K562 (cell line): ENCODE measurements around the gene DIP2B. TPM values are rescaled to one million over a fixed set of nuclear protein-coding genes. Genes with fewer than 3 reads are reported as not detected.

ENCODE experiments used
- ATAC-seq: fragments of 200-7000 bp; cut with Tn5 transposase; 3 replicates; pipeline ENCODE4 v1.9.1; 2020; ENCODE audit warnings: moderate library complexity
- BruUV-seq: library from RNA; stranded (reverse); fragments of 400-500 nt; replicated peaks from 2 replicates; lab custom pipeline; 2021; lab: Mats Ljungman, UMichigan
- CTCF ChIA-PET: fragments of 300-600 bp; formaldehyde crosslinking; extraction: SDS; loops from one replicate; lab custom pipeline; 2021; ENCODE audit warnings: low intra/inter-chr PET ratio; lab: Yijun Ruan, JAX
- POLR2A ChIA-PET: fragments of 300-600, 350-650 bp; sonication (Branson Sonifier 250); formaldehyde crosslinking; extraction: SDS; loops from one replicate; lab custom pipeline; 2021; ENCODE audit warnings: antibody characterized with exemption, inconsistent platforms; lab: Yijun Ruan, JAX
- DNase-seq, 4 experiments: peaks; one replicate each; pipeline versions ENCODE4 v3.0.0 to v3.0.0-alpha.2; 2011 to 2018; ENCODE audit warnings: low spot score in 3 of 4, mixed read lengths in 3 of 4; ENCODE audit errors: extremely low read depth in 1 of 4
- FAIRE-seq: peaks from 2 replicates; lab custom pipeline; 2011; peaks lifted over from hg19 to GRCh38; lab: Jason Lieb, UNC
- H2AFZ ChIP-seq: 2 replicates; pipeline ENCODE4 v1.6.0; 2011; ENCODE audit warnings: low read depth, low read length, control low read depth, inconsistent platforms
- H3K27ac ChIP-seq: fragments of 200-600 bp; 3 replicates; pipeline ENCODE4 v1.8.0; 2011; ENCODE audit warnings: low read depth, mild to moderate bottlenecking, control low read depth, inconsistent platforms, low read length, moderate library complexity, mixed read lengths; ENCODE audit errors: extremely low read depth
- H3K27me3 ChIP-seq, 2 experiments: fragments of 300-600 bp in 1 of 2; 2 replicates in 1 of 2; 3 replicates in 1 of 2; pipeline versions ENCODE4 v1.6.0 to v1.8.0; 2011; ENCODE audit warnings: inconsistent platforms in 2 of 2, low read length in 2 of 2, mild to moderate bottlenecking in 1 of 2, mixed read lengths in 1 of 2, moderate library complexity in 1 of 2; ENCODE audit not compliant: control insufficient read depth in 2 of 2, insufficient read depth in 2 of 2
- H3K36me3 ChIP-seq: fragments of 300-600 bp; 3 replicates; pipeline ENCODE4 v1.8.0; 2011; ENCODE audit warnings: mild to moderate bottlenecking, low read length, inconsistent platforms; ENCODE audit not compliant: control insufficient read depth, insufficient read depth
- H3K4me1 ChIP-seq, 2 experiments: fragments of 200-600 bp in 1 of 2; replicated peaks in 1 of 2; 2 replicates in 1 of 2; 3 replicates in 1 of 2; pipeline versions ENCODE4 v1.5.1 to v1.8.0; 2011; ENCODE audit warnings: inconsistent platforms in 2 of 2, low read length in 2 of 2, mild to moderate bottlenecking in 1 of 2, mixed read lengths in 1 of 2, moderate library complexity in 1 of 2; ENCODE audit not compliant: control insufficient read depth in 2 of 2, insufficient read depth in 2 of 2
- H3K4me2 ChIP-seq: 2 replicates; pipeline ENCODE4 v1.6.1; 2011; ENCODE audit warnings: low read length, control low read depth, inconsistent platforms, mixed read lengths; ENCODE audit not compliant: insufficient read depth
- H3K4me3 ChIP-seq: fragments of 200-600 bp; sonication (generic), shearing (Covaris generic); 2 replicates; pipeline ENCODE4 v1.5.1; 2016; ENCODE audit warnings: control low read depth, inconsistent platforms
- H3K79me2 ChIP-seq: fragments of 200-600 bp; 3 replicates; pipeline ENCODE4 v1.8.0; 2011; ENCODE audit warnings: low read length, inconsistent platforms; ENCODE audit not compliant: control insufficient read depth, insufficient read depth
- H3K9ac ChIP-seq, 2 experiments: 2 replicates each; pipeline versions ENCODE4 v1.6.0 to v1.6.1; 2011; ENCODE audit warnings: low read depth in 2 of 2, low read length in 2 of 2, control low read depth in 1 of 2, inconsistent platforms in 1 of 2, mild to moderate bottlenecking in 1 of 2, mixed read lengths in 1 of 2; ENCODE audit not compliant: insufficient read depth in 1 of 2
- H3K9me1 ChIP-seq: one replicate; pipeline ENCODE4 v1.6.0; 2011; ENCODE audit warnings: inconsistent platforms, mild to moderate bottlenecking, low read length, moderate library complexity; ENCODE audit not compliant: control insufficient read depth, insufficient read depth
- H3K9me3 ChIP-seq: replicated peaks from 2 replicates; pipeline ENCODE4 v1.5.1; 2011; ENCODE audit warnings: low read depth, low read length, inconsistent platforms; ENCODE audit not compliant: control insufficient read depth, insufficient read depth
- H4K20me1 ChIP-seq: replicated peaks from 2 replicates; pipeline ENCODE4 v1.6.1; 2011; ENCODE audit warnings: low read length, inconsistent platforms, mixed read lengths; ENCODE audit not compliant: control insufficient read depth, insufficient read depth
- BHLHE40 ChIP-seq: IDR thresholded peaks from 2 replicates; pipeline ENCODE4 v1.6.1; 2011; ENCODE audit warnings: low read length, improper control_type of control experiment
- KHSRP ChIP-seq: fragments of 450-650 bp; IDR thresholded peaks from 2 replicates; pipeline ENCODE4 v1.6.1; 2017
- MEF2A ChIP-seq: IDR thresholded peaks from 2 replicates; pipeline ENCODE4 v1.6.1; 2011; ENCODE audit warnings: low read depth, mild to moderate bottlenecking, low read length, moderate library complexity; ENCODE audit not compliant: control insufficient read depth
- MTA2 ChIP-seq: fragments of 450-650 bp; IDR thresholded peaks from 2 replicates; pipeline ENCODE4 v1.6.1; 2016; ENCODE audit warnings: low read depth
- MYC ChIP-seq, 2 experiments: fragments of 250-450 bp in 1 of 2; sonication (Bioruptor Pico) in 1 of 2; IDR thresholded peaks; 2 replicates each; pipeline versions ENCODE4 v1.5.1 to v1.6.1; 2012 to 2021; ENCODE audit warnings: low read depth in 2 of 2, borderline replicate concordance in 1 of 2, improper control_type of control experiment in 1 of 2, low read length in 1 of 2, mild to moderate bottlenecking in 1 of 2, moderate library complexity in 1 of 2
- NBN ChIP-seq: fragments of 450-650 bp; IDR thresholded peaks from 2 replicates; pipeline ENCODE4 v1.6.1; 2016; ENCODE audit warnings: low read depth, mild to moderate bottlenecking
- NFXL1 ChIP-seq: fragments of 450-650 bp; formaldehyde crosslinking; IDR thresholded peaks from 2 replicates; pipeline ENCODE4 v1.4.0; 2021; ENCODE audit warnings: mild to moderate bottlenecking
- PRMT5 ChIP-seq: sonication (generic); formaldehyde crosslinking; IDR thresholded peaks from 2 replicates; pipeline ENCODE4 v1.5.0; 2020; ENCODE audit warnings: missing genetic modification reagents
- ZC3H11A ChIP-seq: IDR thresholded peaks from 2 replicates; pipeline ENCODE4 v1.6.1; 2012; ENCODE audit warnings: low read depth, low read length, improper control_type of control experiment
- ZNF282 ChIP-seq: sonication (generic); formaldehyde crosslinking; IDR thresholded peaks from 2 replicates; pipeline ENCODE4 v1.8.1; 2023; ENCODE audit warnings: missing genetic modification reagents
- ZNF583 ChIP-seq: fragments of 250-450 bp; sonication (Bioruptor Pico); IDR thresholded peaks from 2 replicates; pipeline ENCODE4 v1.4.0; 2020
- ZNF668 ChIP-seq: fragments of 250-450 bp; sonication (Bioruptor Pico); IDR thresholded peaks from 2 replicates; pipeline ENCODE4 v1.8.0; 2022; ENCODE audit warnings: mild to moderate bottlenecking, inconsistent platforms
- ZNF76 ChIP-seq: fragments of 250-450 bp; sonication (Bioruptor Pico); IDR thresholded peaks from 2 replicates; pipeline ENCODE4 v1.4.0; 2020; ENCODE audit warnings: mild to moderate bottlenecking, moderate library complexity, borderline replicate concordance
- ZNF778 ChIP-seq: fragments of 450-650 bp; formaldehyde crosslinking; IDR thresholded peaks from 2 replicates; pipeline ENCODE4 v1.4.0; 2020; ENCODE audit warnings: mild to moderate bottlenecking, moderate library complexity
- WGBS: fragments of 100-300 bp; shearing (Covaris generic); methylation state at CpG from one replicate; pipeline ENCODE4 v1.1.6; 2016; ENCODE audit warnings: low coverage, mixed read lengths; ENCODE audit not compliant: insufficient coverage; ENCODE audit errors: missing lambda C conversion rate; 5-methylcytosine and 5-hydroxymethylcytosine counted together
- in situ Hi-C: fragments of 300-500 bp; cut with MboI; formaldehyde crosslinking; loops from 4 replicates; pipeline ENCODE4 v1.15.0; 2018; ENCODE audit warnings: inconsistent platforms, mixed read lengths
- intact Hi-C: fragments of 100-400 bp; cut with micrococcal nuclease; formaldehyde crosslinking; loops from 2 replicates; pipeline ENCODE4 v1.14.2; 2022
- polyA plus RNA-seq, 8 experiments: library from polyadenylated mRNA; depleted of rRNA in 4 of 8; stranded (reverse) in 5 of 8; unstranded in 3 of 8; fragments of >200 nt; fragmentation: Nextera tagmentation in 2 of 8; fragmentation: Illumina TruSeq in 1 of 8; extraction: Ambion mirVana in 2 of 8; extraction: Trizol in 1 of 8; gene quantifications; 2 replicates each; pipeline versions ENCODE4 v1.2.1 to v1.2.3, GENCODE V29; 2011 to 2014; ENCODE audit warnings: inconsistent platforms in 1 of 8, missing spikeins in 1 of 8
- total RNA-seq, 7 experiments: library from RNA; depleted of rRNA in 6 of 7; stranded (reverse); fragments of >200 nt in 6 of 7; fragmentation: Illumina TruSeq in 2 of 7; extraction: Trizol in 2 of 7; gene quantifications; 2 replicates each; pipeline versions ENCODE4 v1.2.1 to v1.2.3, GENCODE V29; 2011 to 2021; ENCODE audit warnings: low replicate concordance in 1 of 7
- TF ChIP-seq, protein P1 (sequence below), 2 experiments: fragments of 450-650 bp; conservative IDR thresholded peaks; 2 replicates each; pipeline ENCODE4 v1.6.1; 2017; ENCODE audit warnings: mild to moderate bottlenecking in 2 of 2, moderate library complexity in 2 of 2
- TF ChIP-seq, protein P2 (sequence below): fragments of 200-800 bp; sonication (Bioruptor generic); IDR thresholded peaks from 2 replicates; pipeline ENCODE4 v1.6.1; 2017; ENCODE audit warnings: missing genetic modification characterization, missing compliant biosample characterization

The DIP2B gene
- total and polyA plus RNA-seq, 9 of the 15 experiments (the other 6 are each of a cell fraction or from before 2014, with no cell fraction given), result 4.6 to 26.1 (median 18.8) TPM

DNA sequence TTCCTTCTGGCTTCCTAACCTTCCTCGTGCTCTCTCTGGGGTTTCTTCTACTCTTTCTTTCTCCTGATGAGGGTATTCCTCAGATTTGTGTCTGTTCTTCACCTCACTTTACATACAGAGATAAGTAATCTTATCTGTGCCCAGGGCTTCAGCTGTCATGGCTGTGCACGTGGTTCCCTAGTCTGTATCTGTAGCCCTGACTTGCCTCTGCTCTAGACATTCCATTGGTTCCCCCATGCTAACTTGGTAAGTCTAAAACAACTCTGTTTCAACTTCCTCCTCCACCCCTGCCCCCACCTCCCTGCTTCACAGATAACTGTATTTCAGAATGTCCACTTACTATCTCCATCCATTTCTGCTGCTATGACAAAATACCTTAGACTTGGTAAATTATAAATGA is 10.8 kb downstream of the DIP2B start:
- no peak overlapping the region for H3K4me2 ChIP-seq
- CTCF ChIA-PET, result no interaction called here
- TF ChIP-seq, protein P1, sequence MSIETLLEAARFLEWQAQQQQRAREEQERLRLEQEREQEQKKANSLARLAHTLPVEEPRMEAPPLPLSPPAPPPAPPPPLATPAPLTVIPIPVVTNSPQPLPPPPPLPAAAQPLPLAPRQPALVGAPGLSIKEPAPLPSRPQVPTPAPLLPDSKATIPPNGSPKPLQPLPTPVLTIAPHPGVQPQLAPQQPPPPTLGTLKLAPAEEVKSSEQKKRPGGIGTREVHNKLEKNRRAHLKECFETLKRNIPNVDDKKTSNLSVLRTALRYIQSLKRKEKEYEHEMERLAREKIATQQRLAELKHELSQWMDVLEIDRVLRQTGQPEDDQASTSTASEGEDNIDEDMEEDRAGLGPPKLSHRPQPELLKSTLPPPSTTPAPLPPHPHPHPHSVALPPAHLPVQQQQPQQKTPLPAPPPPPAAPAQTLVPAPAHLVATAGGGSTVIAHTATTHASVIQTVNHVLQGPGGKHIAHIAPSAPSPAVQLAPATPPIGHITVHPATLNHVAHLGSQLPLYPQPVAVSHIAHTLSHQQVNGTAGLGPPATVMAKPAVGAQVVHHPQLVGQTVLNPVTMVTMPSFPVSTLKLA (conservative IDR thresholded peaks at IDR 0.05), result peak; percentile 42 to 55
- TF ChIP-seq MTA2 (no peak), ZNF76 (no peak), KHSRP (no peak), MYC (IDR thresholded peaks at IDR 0.05; ENCODE audit: low read depth, low read length) (0 out of 2 replicates have a peak, but pooled peaks have one; percentile 26), MYC (CRISPR knock-in tag; IDR thresholded peaks at IDR 0.05; ENCODE audit: borderline replicate concordance, low read depth) (no peak), BHLHE40 (peak; percentile 55), ZNF668 (CRISPR knock-in tag) (no peak), ZC3H11A (no peak), ZNF583 (CRISPR knock-in tag) (no peak), NFXL1 (CRISPR knock-in tag) (no peak), MEF2A (no peak), NBN (no peak), PRMT5 (CRISPR knock-in tag) (no peak), ZNF778 (CRISPR knock-in tag) (no peak), ZNF282 (no peak)
- TF ChIP-seq, protein P2, sequence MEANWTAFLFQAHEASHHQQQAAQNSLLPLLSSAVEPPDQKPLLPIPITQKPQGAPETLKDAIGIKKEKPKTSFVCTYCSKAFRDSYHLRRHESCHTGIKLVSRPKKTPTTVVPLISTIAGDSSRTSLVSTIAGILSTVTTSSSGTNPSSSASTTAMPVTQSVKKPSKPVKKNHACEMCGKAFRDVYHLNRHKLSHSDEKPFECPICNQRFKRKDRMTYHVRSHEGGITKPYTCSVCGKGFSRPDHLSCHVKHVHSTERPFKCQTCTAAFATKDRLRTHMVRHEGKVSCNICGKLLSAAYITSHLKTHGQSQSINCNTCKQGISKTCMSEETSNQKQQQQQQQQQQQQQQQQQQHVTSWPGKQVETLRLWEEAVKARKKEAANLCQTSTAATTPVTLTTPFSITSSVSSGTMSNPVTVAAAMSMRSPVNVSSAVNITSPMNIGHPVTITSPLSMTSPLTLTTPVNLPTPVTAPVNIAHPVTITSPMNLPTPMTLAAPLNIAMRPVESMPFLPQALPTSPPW (CRISPR knock-in tag), result peak; percentile 44; the same call in 1 of the 2 replicates

More for the DNA sequence above, 10.8 kb downstream of the DIP2B start:
- H4K20me1 ChIP-seq, result no peaks in the 10 kb centered on the region
- no peak for FAIRE-seq
- H2AFZ ChIP-seq, result no peak overlapping the region
- peaks cover 80% of the 10 kb centered on the region for H3K79me2 ChIP-seq
- intact Hi-C loops (no loop called here), in situ Hi-C loops (no loop called here)
- WGBS, result 18% methylated on average over 2 of the region's 2 CpGs
- H3K9me1 ChIP-seq, result no peaks in the 10 kb centered on the region
- DNase-seq, result no peak
- no peak overlapping the region for H3K27ac ChIP-seq
- no peak overlapping the region for H3K4me3 ChIP-seq
- no peaks in the 10 kb centered on the region for H3K9me3 ChIP-seq
- peak; percentile 58 for ATAC-seq
- no peaks in the 10 kb centered on the region for H3K27me3 ChIP-seq
- POLR2A ChIA-PET, result interaction anchor here (0.6 to 2.9 kb wide), 3 partner anchors 11 to 656 kb away, joined by 3 to 7 read pairs (median 4); partner anchors contain the start of gene DIP2B
- no peaks in the 10 kb centered on the region for H3K36me3 ChIP-seq
- peaks cover 8 to 28% of the 10 kb centered on the region in 2 experiments for H3K4me1 ChIP-seq
- no TSS peak for BruUV-seq
- H3K9ac ChIP-seq, result no peak overlapping the region
